CD14-positive monocyte (primary cell): Measurements from ENCODE around the gene CDKN2AIP. TPM values are rescaled to one million over a fixed set of nuclear protein-coding genes. Genes with fewer than 3 reads are reported as not detected.
A peak's percentile ranks its signal among the peaks of the same experiment; 100 is the strongest.
"Not testable (repeated sequence)": the region's sequence is repeated elsewhere in the genome, so short reads cannot be mapped to it uniquely, and the experiment has no call there.

Experiments used
- DNase-seq, 3 donors: peaks; one replicate each; pipeline ENCODE4 v3.0.0-alpha.2; 2011 to 2022
- H2AFZ ChIP-seq: 2 replicates; pipeline ENCODE4 v1.6.0; 2012; ENCODE audit warnings: mild to moderate bottlenecking, low read depth, low read length, inconsistent platforms; ENCODE audit not compliant: insufficient read depth, poor library complexity, severe bottlenecking
- H3K27ac ChIP-seq, 2 donors: 1 replicate in 1 of 2; 2 replicates in 1 of 2; pipeline ENCODE4 v1.5.1; 2012 to 2013; ENCODE audit warnings: low read length in 2 of 2, control low read depth in 1 of 2, inconsistent platforms in 1 of 2, low read depth in 1 of 2, mild to moderate bottlenecking in 1 of 2
- H3K27me3 ChIP-seq, 2 donors: one replicate each; pipeline versions ENCODE4 v1.6.0 to v1.6.1; 2011 to 2013; ENCODE audit warnings: low read length in 2 of 2; ENCODE audit not compliant: control insufficient read depth in 2 of 2, insufficient read depth in 2 of 2
- H3K36me3 ChIP-seq, 2 donors: replicated peaks in 1 of 2; 1 replicate in 1 of 2; 2 replicates in 1 of 2; pipeline versions ENCODE4 v1.5.1 to v1.6.1; 2012 to 2013; ENCODE audit warnings: low read length in 2 of 2, control low read depth in 1 of 2, inconsistent platforms in 1 of 2, mild to moderate bottlenecking in 1 of 2; ENCODE audit not compliant: insufficient read depth in 2 of 2, control insufficient read depth in 1 of 2
- H3K4me1 ChIP-seq, 2 donors: 1 replicate in 1 of 2; 2 replicates in 1 of 2; pipeline versions ENCODE4 v1.5.1 to v1.6.1; 2012 to 2013; ENCODE audit warnings: low read length in 2 of 2, control low read depth in 1 of 2, inconsistent platforms in 1 of 2, mild to moderate bottlenecking in 1 of 2, moderate library complexity in 1 of 2; ENCODE audit not compliant: insufficient read depth in 2 of 2, control insufficient read depth in 1 of 2
- H3K4me2 ChIP-seq: replicated peaks from 2 replicates; pipeline ENCODE3; 2012; ENCODE audit warnings: low read length, moderate library complexity, mild to moderate bottlenecking; ENCODE audit not compliant: poor library complexity, severe bottlenecking; ENCODE audit errors: extremely low read depth
- H3K4me3 ChIP-seq, 3 experiments: fragments of 200-600 bp in 1 of 3; sonication (generic) in 1 of 3; replicated peaks in 1 of 3; 1 replicate in 2 of 3; 2 replicates in 1 of 3; pipeline ENCODE4 v1.5.1; 2011 to 2013; ENCODE audit warnings: low read length in 3 of 3, mild to moderate bottlenecking in 3 of 3, control low read depth in 2 of 3, low read depth in 2 of 3, inconsistent platforms in 1 of 3, moderate library complexity in 1 of 3
- H3K79me2 ChIP-seq: 2 replicates; pipeline ENCODE4 v1.6.0; 2012; ENCODE audit warnings: mild to moderate bottlenecking, control low read depth, inconsistent platforms, low read length, moderate library complexity; ENCODE audit not compliant: insufficient read depth
- H3K9ac ChIP-seq: 2 replicates; pipeline ENCODE4 v1.6.0; 2017; ENCODE audit warnings: low read length, mild to moderate bottlenecking; ENCODE audit not compliant: insufficient read depth, poor library complexity, severe bottlenecking
- H3K9me3 ChIP-seq, 2 donors: replicated peaks in 1 of 2; 1 replicate in 1 of 2; 2 replicates in 1 of 2; pipeline versions ENCODE4 v1.5.1 to v1.6.1; 2012 to 2013; ENCODE audit warnings: low read length in 2 of 2, control low read depth in 1 of 2; ENCODE audit not compliant: control insufficient read depth in 1 of 2, insufficient read depth in 1 of 2
- H4K20me1 ChIP-seq: 2 replicates; pipeline ENCODE4 v1.6.0; 2012; ENCODE audit warnings: mild to moderate bottlenecking, low read length, control low read depth, moderate library complexity; ENCODE audit not compliant: insufficient read depth
- H3K27ac Mint-ChIP-seq, 7 donors: one replicate each; pipeline ENCODE4 v1.8.0; 2020; ENCODE audit warnings: mild to moderate bottlenecking in 7 of 7, mixed read lengths in 7 of 7, moderate library complexity in 6 of 7, inconsistent platforms in 2 of 7
- H3K27me3 Mint-ChIP-seq, 3 donors: one replicate each; pipeline ENCODE4 v1.8.0; 2021 to 2022; ENCODE audit warnings: low read depth in 3 of 3, mild to moderate bottlenecking in 3 of 3, mixed read lengths in 3 of 3, moderate library complexity in 3 of 3, inconsistent platforms in 1 of 3
- H3K36me3 Mint-ChIP-seq, 2 donors: one replicate each; pipeline ENCODE4 v1.8.0; 2020; ENCODE audit warnings: mixed read lengths in 2 of 2, inconsistent platforms in 1 of 2, mild to moderate bottlenecking in 1 of 2
- H3K4me1 Mint-ChIP-seq: one replicate; pipeline ENCODE4 v1.8.0; 2020; ENCODE audit warnings: mild to moderate bottlenecking, mixed read lengths
- H3K4me3 Mint-ChIP-seq, 2 donors: one replicate each; pipeline ENCODE4 v1.8.0; 2020; ENCODE audit warnings: mild to moderate bottlenecking in 2 of 2, mixed read lengths in 2 of 2, moderate library complexity in 1 of 2
- H3K9me3 Mint-ChIP-seq, 7 donors: one replicate each; pipeline ENCODE4 v1.8.0; 2020 to 2022; ENCODE audit warnings: mixed read lengths in 7 of 7, mild to moderate bottlenecking in 6 of 7, moderate library complexity in 6 of 7, inconsistent platforms in 2 of 7
- WGBS: methylation state at CpG from one replicate; pipeline ENCODE4 v1.1.5; 2013; ENCODE audit warnings: missing lambda C conversion rate; ENCODE audit not compliant: insufficient coverage; 5-methylcytosine and 5-hydroxymethylcytosine counted together
- intact Hi-C, 2 donors: fragments of 100-400 bp; cut with micrococcal nuclease; formaldehyde crosslinking; loops; one replicate each; pipeline versions ENCODE4 v1.15.0 to v1.15.1; 2023
- polyA plus RNA-seq, 3 donors: library from polyadenylated mRNA; depleted of rRNA in 1 of 3; unstranded in 2 of 3; stranded (reverse) in 1 of 3; fragments of 300-500 nt in 2 of 3; fragments of >200 nt in 1 of 3; fragmentation: Illumina TruSeq in 2 of 3; gene quantifications; 1 replicate in 2 of 3; 2 replicates in 1 of 3; pipeline ENCODE4 v1.2.3, GENCODE V29; 2012 to 2021
- TF ChIP-seq, protein P1 (sequence below): fragments of 200-600 bp; IDR thresholded peaks from one replicate; pipeline ENCODE4 v1.8.0; 2022; ENCODE audit warnings: antibody characterized with exemption, mild to moderate bottlenecking

Gene CDKN2AIP
- polyA plus RNA-seq, 3 donors = 3.1 to 4.4 (median 3.7) TPM

DNA sequence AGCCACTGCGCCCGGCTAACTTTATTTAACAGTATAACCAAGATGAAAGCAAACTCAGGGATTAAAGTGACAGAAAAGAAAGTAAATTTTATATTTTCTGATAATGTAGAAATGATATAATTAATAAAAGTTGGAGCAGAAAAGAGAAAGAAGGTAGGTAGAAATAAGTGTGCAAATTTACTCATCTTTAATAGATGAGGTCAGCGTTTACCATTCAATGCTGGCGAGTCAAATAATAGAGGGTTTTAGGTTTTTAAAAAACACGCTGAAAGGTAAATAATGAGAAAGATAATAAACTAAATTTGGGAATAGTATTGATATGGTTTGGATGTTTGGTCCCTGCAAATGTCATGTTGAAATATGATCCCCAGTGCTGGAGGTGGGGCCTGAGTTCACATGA lies 13.6 kb downstream of the CDKN2AIP start:
- 100% methylated on average over 1 of the region's 5 CpGs for WGBS
- no peak for DNase-seq
- H3K4me1 Mint-ChIP-seq = peaks cover 18% of the 10 kb centered on the region
- H3K9ac ChIP-seq = no peak overlapping the region
- intact Hi-C loops = no loop called here
- H3K79me2 ChIP-seq = no peaks in the 10 kb centered on the region
- no peak overlapping the region for H3K4me3 ChIP-seq
- H3K27ac Mint-ChIP-seq = no peak overlapping the region
- H3K27me3 Mint-ChIP-seq = peaks cover 0 to 2% (median 0%) of the 10 kb centered on the region in 3 donors
- no peaks in the 10 kb centered on the region for H3K27me3 ChIP-seq
- H3K4me3 Mint-ChIP-seq = no peak overlapping the region
- H4K20me1 ChIP-seq = no peaks in the 10 kb centered on the region
- peaks cover 0 to 3% of the 10 kb centered on the region in 2 donors for H3K36me3 Mint-ChIP-seq
- H3K27ac ChIP-seq = no peak overlapping the region
- TF ChIP-seq, protein P1, sequence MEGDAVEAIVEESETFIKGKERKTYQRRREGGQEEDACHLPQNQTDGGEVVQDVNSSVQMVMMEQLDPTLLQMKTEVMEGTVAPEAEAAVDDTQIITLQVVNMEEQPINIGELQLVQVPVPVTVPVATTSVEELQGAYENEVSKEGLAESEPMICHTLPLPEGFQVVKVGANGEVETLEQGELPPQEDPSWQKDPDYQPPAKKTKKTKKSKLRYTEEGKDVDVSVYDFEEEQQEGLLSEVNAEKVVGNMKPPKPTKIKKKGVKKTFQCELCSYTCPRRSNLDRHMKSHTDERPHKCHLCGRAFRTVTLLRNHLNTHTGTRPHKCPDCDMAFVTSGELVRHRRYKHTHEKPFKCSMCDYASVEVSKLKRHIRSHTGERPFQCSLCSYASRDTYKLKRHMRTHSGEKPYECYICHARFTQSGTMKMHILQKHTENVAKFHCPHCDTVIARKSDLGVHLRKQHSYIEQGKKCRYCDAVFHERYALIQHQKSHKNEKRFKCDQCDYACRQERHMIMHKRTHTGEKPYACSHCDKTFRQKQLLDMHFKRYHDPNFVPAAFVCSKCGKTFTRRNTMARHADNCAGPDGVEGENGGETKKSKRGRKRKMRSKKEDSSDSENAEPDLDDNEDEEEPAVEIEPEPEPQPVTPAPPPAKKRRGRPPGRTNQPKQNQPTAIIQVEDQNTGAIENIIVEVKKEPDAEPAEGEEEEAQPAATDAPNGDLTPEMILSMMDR = no peak
- H3K9me3 Mint-ChIP-seq = peaks cover 0 to 4% (median 1%) of the 10 kb centered on the region in 7 donors
- H2AFZ ChIP-seq = no peak overlapping the region
- peaks cover 5 to 8% of the 10 kb centered on the region in 2 donors for H3K4me1 ChIP-seq
- H3K9me3 ChIP-seq = no peaks in the 10 kb centered on the region
- no peak overlapping the region for H3K4me2 ChIP-seq
- peaks cover 3 to 5% of the 10 kb centered on the region in 2 donors for H3K36me3 ChIP-seq

DNA sequence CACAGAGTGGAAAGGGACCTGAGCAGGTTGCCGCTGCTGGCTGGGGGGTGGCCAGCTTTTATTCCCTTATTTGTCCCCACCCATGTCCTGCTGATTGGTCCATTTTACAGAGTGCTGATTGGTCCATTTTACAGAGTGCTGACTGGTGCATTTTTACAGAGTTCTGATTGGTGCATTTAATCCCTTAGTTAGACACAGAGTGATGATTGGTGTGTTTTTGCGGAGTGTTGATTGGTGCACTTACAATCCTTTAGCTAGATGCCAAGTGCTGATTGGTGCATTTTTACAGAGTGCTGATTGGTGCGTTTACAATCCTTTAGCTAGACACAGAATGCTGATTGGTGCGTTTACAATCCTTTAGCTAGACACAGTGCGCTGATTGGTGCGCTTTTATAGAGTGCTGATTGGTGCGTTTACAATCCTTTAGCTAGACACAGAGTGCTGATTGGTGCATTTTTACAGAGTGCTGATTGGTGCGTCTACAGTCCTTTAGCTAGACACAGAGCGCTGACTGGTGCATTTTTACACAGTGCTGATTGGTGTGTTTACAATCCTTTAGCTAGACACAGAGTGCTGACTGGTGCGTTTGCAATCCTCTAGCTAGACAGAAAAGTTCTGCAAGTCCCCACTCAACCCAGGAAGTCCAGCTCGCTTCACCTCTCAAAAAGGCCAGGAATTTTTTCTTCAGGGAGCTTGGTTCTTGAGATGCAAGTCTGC lies 19.6 kb downstream of the CDKN2AIP start:
- intact Hi-C loops, H3K9me3 ChIP-seq, H3K4me3 ChIP-seq, H3K36me3 ChIP-seq, DNase-seq, H3K4me3 Mint-ChIP-seq, H2AFZ ChIP-seq, H3K27ac ChIP-seq, H3K27ac Mint-ChIP-seq, H3K9ac ChIP-seq, H3K27me3 ChIP-seq, H3K36me3 Mint-ChIP-seq, H3K27me3 Mint-ChIP-seq, H4K20me1 ChIP-seq, H3K4me1 ChIP-seq, H3K79me2 ChIP-seq, H3K4me2 ChIP-seq, H3K4me1 Mint-ChIP-seq: not testable (repeated sequence)
- 80% methylated on average over 7 of the region's 11 CpGs for WGBS
- peaks cover 10 to 32% (median 21%) of the 10 kb centered on the region in 7 donors for H3K9me3 Mint-ChIP-seq

DNA sequence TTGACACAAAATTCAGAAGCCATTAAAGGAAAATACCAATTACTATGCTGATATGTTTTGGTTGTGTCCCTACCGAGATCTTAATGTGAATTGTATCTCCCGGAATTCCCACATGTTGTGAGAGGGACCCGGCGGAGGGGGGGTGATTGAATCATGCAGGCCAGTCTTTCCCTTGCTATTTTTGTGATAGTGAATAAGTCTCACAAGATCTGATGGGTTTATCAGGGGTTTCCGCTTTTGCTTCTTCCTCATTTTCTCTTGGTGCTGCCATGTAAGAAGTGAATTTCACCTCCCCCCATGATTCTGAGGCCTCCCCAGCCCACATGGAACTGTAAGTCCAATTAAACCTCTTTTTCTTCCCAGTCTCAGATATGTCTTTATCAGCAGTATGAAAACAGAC lies 21.4 kb downstream of the CDKN2AIP start:
- H4K20me1 ChIP-seq, H3K27me3 ChIP-seq, H3K9me3 ChIP-seq, H3K27ac ChIP-seq, H3K79me2 ChIP-seq, H3K36me3 ChIP-seq, H3K36me3 Mint-ChIP-seq, H2AFZ ChIP-seq, H3K27me3 Mint-ChIP-seq, H3K9ac ChIP-seq, H3K4me3 ChIP-seq, H3K4me1 ChIP-seq, H3K4me3 Mint-ChIP-seq, intact Hi-C loops, H3K4me2 ChIP-seq: not testable (repeated sequence)
- DNase-seq = peak in 2 of 3 donors; percentile 24 to 56
- Mint-ChIP-seq H3K9me3 (peaks cover 10 to 32% (median 21%) of the 10 kb centered on the region in 7 donors), H3K27ac (peak overlapping the region in 3 of 7 donors; percentile 61 to 91 (median 85)), H3K4me1 (peaks cover 15% of the 10 kb centered on the region)
- no CpG with 5 or more reads among the region's 5 CpGs for WGBS
